ENCODE measurements around the gene IL1RAPL1. TPM values are rescaled to one million over a fixed set of nuclear protein-coding genes. Genes with fewer than 3 reads are reported as not detected.

Gene IL1RAPL1
- total RNA-seq, 1 donor from 2014 or later = not detected

- no peaks in the 10 kb centered on the region for H3K27me3 ChIP-seq
- TF ChIP-seq CTCF (IDR thresholded peaks at IDR 0.05) = no peak
- H3K36me3 ChIP-seq = no peaks in the 10 kb centered on the region
- no peaks in the 10 kb centered on the region for H3K4me1 ChIP-seq
- DNase-seq (ENCODE audit: low spot score in 2 of 2) = no peak
- no peak overlapping the region for H3K4me3 ChIP-seq
- intact Hi-C loops (cut with DNase I) = no loop called here
- no peak overlapping the region for H3K27ac ChIP-seq
- no peaks in the 10 kb centered on the region for H3K9me3 ChIP-seq
Measured at GRCh38 chrX:28585767-28586166, 1.5 kb upstream of the IL1RAPL1 start.

GRCh38 chrX:28586286-28586685 lies 960 bp upstream of the IL1RAPL1 start:
- intact Hi-C loops (cut with DNase I) = no loop called here
- H3K4me1 ChIP-seq = no peaks in the 10 kb centered on the region
- peak overlapping the region in 1 of 2 donors; percentile 46 for H3K4me3 ChIP-seq
- H3K27me3 ChIP-seq = no peaks in the 10 kb centered on the region
- H3K36me3 ChIP-seq = no peaks in the 10 kb centered on the region
- DNase-seq (ENCODE audit: low spot score in 2 of 2) = no peak
- no peak overlapping the region for H3K27ac ChIP-seq
- H3K9me3 ChIP-seq = no peaks in the 10 kb centered on the region
- TF ChIP-seq CTCF (IDR thresholded peaks at IDR 0.05) = no peak

- Histone ChIP-seq H3K27ac (no peak overlapping the region), H3K4me3 (no peak overlapping the region), H3K9me3 (no peaks in the 10 kb centered on the region), H3K4me1 (no peaks in the 10 kb centered on the region), H3K27me3 (no peaks in the 10 kb centered on the region), H3K36me3 (no peaks in the 10 kb centered on the region)
- TF ChIP-seq CTCF (IDR thresholded peaks at IDR 0.05) = no peak
- intact Hi-C loops (cut with DNase I) = no loop called here
- no peak for DNase-seq (ENCODE audit: low spot score in 2 of 2)
Measured at GRCh38 chrX:28589046-28589445, 1.8 kb downstream of the IL1RAPL1 start.

GRCh38 chrX:28590396-28590795 lies 3.1 kb downstream of the IL1RAPL1 start:
- no peaks in the 10 kb centered on the region for H3K27me3 ChIP-seq
- intact Hi-C loops (cut with DNase I) = no loop called here
- H3K36me3 ChIP-seq = no peaks in the 10 kb centered on the region
- DNase-seq (ENCODE audit: low spot score in 2 of 2) = no peak
- no peak overlapping the region for H3K4me3 ChIP-seq
- TF ChIP-seq CTCF (IDR thresholded peaks at IDR 0.05) = no peak
- no peak overlapping the region for H3K27ac ChIP-seq
- H3K9me3 ChIP-seq = no peaks in the 10 kb centered on the region
- no peaks in the 10 kb centered on the region for H3K4me1 ChIP-seq

- intact Hi-C loops (cut with DNase I) = no loop called here
- Histone ChIP-seq H3K4me3 (no peak overlapping the region), H3K27ac (no peak overlapping the region)
Measured at GRCh38 chrX:28591542-28591941, 4.3 kb downstream of the IL1RAPL1 start.

More at GRCh38 chrX:28591542-28591941, 4.3 kb downstream of the IL1RAPL1 start:
- no peaks in the 10 kb centered on the region for H3K4me1 ChIP-seq
- no peaks in the 10 kb centered on the region for H3K9me3 ChIP-seq
- TF ChIP-seq CTCF (IDR thresholded peaks at IDR 0.05) = no peak
- no peaks in the 10 kb centered on the region for H3K27me3 ChIP-seq
- DNase-seq (ENCODE audit: low spot score in 2 of 2) = no peak
- H3K36me3 ChIP-seq = no peaks in the 10 kb centered on the region
